Neural crest cell (in vitro differentiated cells): ENCODE results near the gene EIF4B. TPM values are rescaled to one million over a fixed set of nuclear protein-coding genes. Genes with fewer than 3 reads are reported as not detected.

Experiments
- DNase-seq: peaks from one replicate; pipeline ENCODE4 v3.0.0; 2021; ENCODE audit warnings: low read depth, mixed read lengths, low spot score
- H3K27ac Mint-ChIP-seq: one replicate; pipeline ENCODE4 v1.8.0; 2021; ENCODE audit warnings: mild to moderate bottlenecking, mixed read lengths; ENCODE audit not compliant: unreplicated experiment
- H3K27me3 Mint-ChIP-seq: 2 replicates; pipeline ENCODE4 v1.8.0; 2021; ENCODE audit warnings: low read depth, mild to moderate bottlenecking, mixed read lengths
- H3K36me3 Mint-ChIP-seq: 2 replicates; pipeline ENCODE4 v1.8.0; 2021; ENCODE audit warnings: low read depth, mild to moderate bottlenecking, mixed read lengths
- H3K4me1 Mint-ChIP-seq: 2 replicates; pipeline ENCODE4 v1.8.0; 2021; ENCODE audit warnings: mixed read lengths
- H3K4me3 Mint-ChIP-seq: one replicate; pipeline ENCODE4 v1.8.0; 2021; ENCODE audit warnings: mild to moderate bottlenecking, mixed read lengths
- H3K9me3 Mint-ChIP-seq: 2 replicates; pipeline ENCODE4 v1.8.0; 2021; ENCODE audit warnings: mixed read lengths
- CTCF ChIP-seq: fragments of 200-600 bp; sonication (generic); conservative IDR thresholded peaks from 2 replicates; pipeline ENCODE4 v1.5.0; 2021; ENCODE audit warnings: antibody characterized with exemption, mild to moderate bottlenecking
- total RNA-seq: library from RNA; stranded (reverse); gene quantifications from 2 replicates; pipeline ENCODE4 v1.2.1, GENCODE V29; 2021

EIF4B gene
- total RNA-seq, 1 donor from 2014 or later: 514 TPM

DNA sequence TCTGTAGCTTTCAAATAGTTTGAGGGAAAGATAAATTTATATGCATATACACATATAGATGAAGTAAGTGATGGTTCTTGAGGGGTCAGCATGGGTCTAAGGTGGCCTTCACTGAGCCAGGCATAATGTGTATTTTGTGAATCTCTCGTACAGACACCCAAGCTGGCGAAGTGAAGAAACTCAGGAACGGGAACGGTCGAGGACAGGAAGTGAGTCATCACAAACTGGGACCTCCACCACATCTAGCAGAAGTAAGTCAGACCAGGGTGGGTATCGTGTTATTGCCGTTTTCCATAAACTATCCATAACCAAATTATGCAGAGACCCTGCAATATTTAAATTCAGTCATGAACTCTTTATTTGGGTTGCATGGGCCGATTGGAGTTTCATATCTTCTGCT, 28.2 kb downstream of the EIF4B start:
- Mint-ChIP-seq H3K27me3 (no peaks in the 10 kb centered on the region), H3K4me1 (peaks cover 5% of the 10 kb centered on the region), H3K36me3 (peaks cover 31% of the 10 kb centered on the region), H3K27ac (no peak overlapping the region), H3K9me3 (no peaks in the 10 kb centered on the region), H3K4me3 (no peak overlapping the region)
- TF ChIP-seq CTCF: no peak
- no peak for DNase-seq

- Mint-ChIP-seq H3K4me1 (peaks cover 8% of the 10 kb centered on the region), H3K27me3 (no peaks in the 10 kb centered on the region), H3K27ac (no peak overlapping the region), H3K9me3 (no peaks in the 10 kb centered on the region), H3K4me3 (no peak overlapping the region), H3K36me3 (peaks cover 29% of the 10 kb centered on the region)
- TF ChIP-seq CTCF: no peak
- DNase-seq: no peak
Observed at GRCh38 chr12:53036802-53037201, 30.5 kb downstream of the EIF4B start.

DNA sequence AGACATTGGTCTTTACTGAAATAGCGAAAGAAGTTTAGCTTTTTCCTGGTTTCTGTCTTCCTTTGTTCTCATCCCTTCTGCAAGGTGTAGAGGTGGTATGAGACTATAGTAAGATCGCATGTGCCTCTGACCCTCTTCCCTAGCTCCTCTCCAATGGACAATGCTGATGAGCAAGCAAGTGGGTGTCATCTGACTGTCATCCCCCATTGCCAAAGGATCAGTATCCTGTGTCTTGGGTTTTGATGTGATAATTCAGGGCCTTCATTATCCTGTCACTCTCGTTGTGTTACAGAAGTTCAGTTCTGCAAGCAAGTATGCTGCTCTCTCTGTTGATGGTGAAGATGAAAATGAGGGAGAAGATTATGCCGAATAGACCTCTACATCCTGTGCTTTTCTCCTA, 33.6 kb downstream of the EIF4B start:
- no peak for TF ChIP-seq CTCF
- Mint-ChIP-seq H3K4me1 (peaks cover 35% of the 10 kb centered on the region), H3K9me3 (no peaks in the 10 kb centered on the region), H3K27ac (no peak overlapping the region), H3K36me3 (peaks cover 17% of the 10 kb centered on the region), H3K4me3 (no peak overlapping the region), H3K27me3 (peaks cover 11% of the 10 kb centered on the region)
- DNase-seq: no peak

DNA sequence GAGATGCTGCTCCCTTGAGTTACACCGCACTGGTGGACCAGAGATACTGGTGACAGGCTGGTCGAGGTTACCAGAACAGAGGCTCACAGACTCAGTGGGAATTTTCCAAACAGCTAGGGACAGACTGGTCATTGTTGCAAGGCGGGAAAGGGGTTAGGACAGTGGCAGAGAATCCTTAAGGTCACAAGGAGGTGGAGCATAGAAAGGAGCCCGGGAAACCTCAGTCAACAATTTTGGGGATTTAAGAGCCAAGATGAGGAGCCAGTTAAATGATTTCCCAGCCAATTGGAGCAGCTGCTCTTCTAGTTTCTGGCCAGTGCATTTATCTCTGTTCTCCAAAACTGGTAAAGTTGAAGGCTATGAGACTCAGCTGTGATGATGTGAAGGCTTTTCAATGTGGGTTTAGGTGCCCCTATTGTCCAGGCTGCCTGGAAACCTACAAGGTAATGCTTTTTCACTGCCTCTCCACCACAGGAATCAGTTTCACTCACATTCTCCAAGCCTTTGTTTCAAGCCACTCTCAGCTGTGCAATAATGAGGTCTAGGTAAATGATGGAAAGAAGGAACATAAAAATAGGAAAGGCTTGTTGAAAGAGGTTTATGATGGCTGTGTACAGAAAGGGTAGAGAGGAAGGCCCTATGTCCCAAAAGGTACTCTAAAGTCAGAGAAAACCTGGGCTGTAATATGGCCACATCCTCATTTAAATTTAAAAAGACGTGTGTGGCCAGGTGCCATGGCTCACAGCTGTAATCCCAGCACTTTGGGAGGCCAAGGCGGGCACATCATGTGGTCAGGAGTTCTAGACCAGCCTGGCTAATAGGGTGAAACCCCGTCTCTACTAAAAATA, 36.6 kb downstream of the EIF4B start:
- peaks cover 15% of the 10 kb centered on the region for H3K27me3 Mint-ChIP-seq
- peak overlapping the region; percentile 91 for H3K27ac Mint-ChIP-seq
- peaks cover 55% of the 10 kb centered on the region for H3K4me1 Mint-ChIP-seq
- no peak for TF ChIP-seq CTCF
- DNase-seq: no peak
- H3K36me3 Mint-ChIP-seq: peaks cover 14% of the 10 kb centered on the region
- H3K9me3 Mint-ChIP-seq: no peaks in the 10 kb centered on the region
- peak overlapping the region; percentile 36 for H3K4me3 Mint-ChIP-seq

- peaks cover 8% of the 10 kb centered on the region for H3K36me3 Mint-ChIP-seq
- no peak for TF ChIP-seq CTCF
- no peaks in the 10 kb centered on the region for H3K9me3 Mint-ChIP-seq
- no peak for DNase-seq
- peaks cover 61% of the 10 kb centered on the region for H3K4me1 Mint-ChIP-seq
- H3K27me3 Mint-ChIP-seq: peaks cover 15% of the 10 kb centered on the region
- H3K4me3 Mint-ChIP-seq: peak overlapping the region; percentile 96
- peak overlapping the region; percentile 90 for H3K27ac Mint-ChIP-seq
Observed at GRCh38 chr12:53044052-53044581, 37.9 kb downstream of the EIF4B start.
